Measurements from ENCODE around the gene KAT6B.
"Not testable (repeated sequence)": the region's sequence is repeated elsewhere in the genome, so short reads cannot be mapped to it uniquely, and the experiment has no call there.

KAT6B gene

DNA sequence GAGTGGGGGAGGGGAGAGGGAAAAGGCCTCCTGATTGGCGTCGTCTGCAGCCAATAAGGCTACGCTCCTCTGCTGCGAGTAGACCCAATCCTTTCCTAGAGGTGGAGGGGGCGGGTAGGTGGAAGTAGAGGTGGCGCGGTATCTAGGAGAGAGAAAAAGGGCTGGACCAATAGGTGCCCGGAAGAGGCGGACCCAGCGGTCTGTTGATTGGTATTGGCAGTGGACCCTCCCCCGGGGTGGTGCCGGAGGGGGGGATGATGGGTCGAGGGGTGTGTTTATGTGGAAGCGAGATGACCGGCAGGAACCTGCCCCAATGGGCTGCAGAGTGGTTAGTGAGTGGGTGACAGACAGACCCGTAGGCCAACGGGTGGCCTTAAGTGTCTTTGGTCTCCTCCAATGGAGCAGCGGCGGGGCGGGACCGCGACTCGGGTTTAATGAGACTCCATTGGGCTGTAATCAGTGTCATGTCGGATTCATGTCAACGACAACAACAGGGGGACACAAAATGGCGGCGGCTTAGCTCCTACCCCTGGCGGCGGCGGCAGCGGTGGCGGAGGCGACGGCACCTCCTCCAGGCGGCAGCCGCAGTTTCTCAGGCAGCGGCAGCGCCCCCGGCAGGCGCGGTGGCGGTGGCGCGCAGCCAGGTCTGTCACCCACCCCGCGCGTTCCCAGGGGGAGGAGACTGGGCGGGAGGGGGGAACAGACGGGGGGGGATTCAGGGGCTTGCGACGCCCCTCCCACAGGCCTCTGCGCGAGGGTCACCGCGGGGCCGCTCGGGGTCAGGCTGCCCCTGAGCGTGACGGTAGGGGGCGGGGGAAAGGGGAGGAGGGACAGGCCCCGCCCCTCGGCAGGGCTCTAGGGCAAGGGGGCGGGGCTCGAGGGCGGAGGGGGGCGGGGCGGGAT, at the start of gene KAT6B:
KAT6B (plus strand) TSS at position 459 of the 903 bp plus-strand sequence. CDS start 16,258 bp downstream, outside the sequence.
- peak; percentile 100 for DNase-seq (ENCODE audit: low spot score)

- DNase-seq (ENCODE audit: low spot score), result no peak
These were observed 47.8 kb upstream of the KAT6B start for GRCh38 chr10:74778436-74779094.

- DNase-seq (ENCODE audit: low spot score), result not testable (repeated sequence)
These were observed 44.5 kb upstream of the KAT6B start for GRCh38 chr10:74781870-74782269.

- no peak for DNase-seq (ENCODE audit: low spot score)
These were observed 41.9 kb upstream of the KAT6B start for GRCh38 chr10:74784462-74784861.

- no peak for DNase-seq (ENCODE audit: low spot score)
These were observed 40.3 kb upstream of the KAT6B start for GRCh38 chr10:74786126-74786525.

DNA sequence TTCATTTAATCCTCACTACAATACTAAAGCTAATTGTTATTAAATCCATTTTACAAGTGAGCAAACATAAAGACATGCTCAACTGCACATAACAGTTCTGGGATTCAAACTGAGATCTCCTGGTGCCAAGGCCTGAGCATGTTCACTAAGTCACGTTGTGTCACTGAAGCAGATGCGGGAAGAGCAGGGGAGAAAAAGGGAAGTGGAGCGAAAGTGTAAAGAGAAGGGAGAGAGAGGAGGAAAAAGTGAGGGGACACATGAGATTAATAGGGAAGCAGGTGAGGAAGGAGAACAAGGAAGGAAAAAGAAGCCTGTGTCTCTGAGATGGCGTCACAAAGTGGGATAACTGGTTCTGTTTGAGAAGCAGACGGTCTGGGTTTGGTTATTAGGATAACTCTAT, 38.9 kb upstream of the KAT6B start:
- no peak for DNase-seq (ENCODE audit: low spot score)

- not testable (repeated sequence) for DNase-seq (ENCODE audit: low spot score)
These were observed 34.4 kb upstream of the KAT6B start for GRCh38 chr10:74791979-74792378.

GRCh38 chr10:74792726-74793125, 33.7 kb upstream of the KAT6B start:
- DNase-seq (ENCODE audit: low spot score), result no peak

GRCh38 chr10:74793240-74793639, 33.2 kb upstream of the KAT6B start:
- DNase-seq (ENCODE audit: low spot score), result not testable (repeated sequence)

GRCh38 chr10:74794531-74794930, 31.9 kb upstream of the KAT6B start:
- no peak for DNase-seq (ENCODE audit: low spot score)

GRCh38 chr10:74797550-74797949, 28.9 kb upstream of the KAT6B start:
- DNase-seq (ENCODE audit: low spot score), result no peak

GRCh38 chr10:74799721-74800221, 26.6 kb upstream of the KAT6B start:
- no peak for DNase-seq (ENCODE audit: low spot score)

DNA sequence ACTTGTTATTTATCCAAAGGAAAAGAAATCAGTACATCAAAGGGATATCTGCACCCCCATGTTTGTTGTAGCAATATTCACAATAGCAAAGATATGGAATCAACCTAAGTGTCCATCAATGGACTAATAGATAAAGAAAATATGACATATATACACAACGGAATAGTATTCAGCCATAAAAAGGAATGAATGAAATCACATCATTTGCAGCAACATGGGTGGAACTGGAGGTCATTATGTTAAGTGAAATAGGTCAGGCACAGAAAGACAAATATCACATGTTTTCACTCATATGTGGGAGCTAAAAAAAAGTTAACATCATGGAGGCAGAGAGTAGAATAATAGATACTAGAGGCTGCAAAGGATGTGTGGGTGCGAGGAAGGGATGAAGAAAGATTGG, 25.0 kb upstream of the KAT6B start:
- DNase-seq (ENCODE audit: low spot score), result no peak

DNA sequence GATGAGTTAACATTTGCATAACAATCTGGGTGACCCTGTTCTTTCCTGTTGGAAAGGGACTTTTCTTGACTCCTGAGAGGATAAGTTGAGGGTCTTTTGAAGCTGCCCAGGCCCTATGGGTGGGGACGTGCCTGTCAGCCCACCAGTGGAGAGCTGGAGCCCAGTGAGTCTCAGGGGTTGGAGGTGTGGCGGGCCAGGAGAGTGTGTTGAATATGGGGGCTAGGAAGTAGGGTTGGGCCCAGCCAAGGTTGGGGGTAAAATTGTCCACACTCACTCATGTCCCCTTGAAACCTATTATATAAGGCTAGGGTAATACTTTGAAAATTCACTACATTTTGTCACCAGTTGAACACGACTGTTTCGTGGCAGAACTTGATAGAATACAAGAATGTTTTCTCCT, 17.9 kb upstream of the KAT6B start:
- no peak for DNase-seq (ENCODE audit: low spot score)

DNA sequence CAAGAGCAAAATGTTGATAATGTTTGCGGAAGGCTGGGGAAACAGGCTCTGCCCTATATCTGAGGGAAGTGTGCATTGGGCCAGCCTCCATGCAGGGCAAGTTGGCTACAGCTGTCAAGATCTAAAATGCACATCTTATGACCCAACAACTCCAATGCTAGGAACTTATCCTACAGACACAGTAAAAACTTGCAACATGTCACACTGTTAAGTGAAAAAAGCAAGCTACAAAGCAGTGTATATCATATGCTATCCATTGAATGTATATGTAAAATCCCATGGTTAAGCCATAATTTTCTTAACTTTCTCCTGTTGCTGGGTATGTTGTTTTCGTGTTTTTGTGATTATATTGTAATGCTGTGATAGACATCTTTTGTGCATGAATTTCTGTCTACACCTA, 16.3 kb upstream of the KAT6B start:
- DNase-seq (ENCODE audit: low spot score), result no peak

GRCh38 chr10:74813381-74814259, 12.8 kb upstream of the KAT6B start:
- no peak for DNase-seq (ENCODE audit: low spot score)

DNA sequence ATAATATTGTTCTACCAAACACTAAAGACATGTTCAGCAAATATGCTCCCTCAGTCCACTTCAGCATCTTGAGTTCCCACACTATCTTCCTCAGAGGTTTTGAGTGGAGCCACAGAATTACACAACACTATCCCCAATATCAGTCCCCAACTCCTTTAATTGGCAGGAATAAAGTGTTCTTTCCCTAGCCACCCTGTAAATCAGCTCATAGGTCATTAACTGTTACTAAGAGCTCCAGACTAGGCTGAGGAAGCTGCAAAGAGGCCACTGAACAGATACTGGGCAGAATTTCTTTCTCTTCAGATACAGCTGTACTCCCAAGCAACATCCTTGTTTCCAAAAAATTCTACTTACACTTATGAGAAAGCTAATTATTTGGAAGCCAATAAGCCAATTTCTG, 11.6 kb upstream of the KAT6B start:
- no peak for DNase-seq (ENCODE audit: low spot score)

DNA sequence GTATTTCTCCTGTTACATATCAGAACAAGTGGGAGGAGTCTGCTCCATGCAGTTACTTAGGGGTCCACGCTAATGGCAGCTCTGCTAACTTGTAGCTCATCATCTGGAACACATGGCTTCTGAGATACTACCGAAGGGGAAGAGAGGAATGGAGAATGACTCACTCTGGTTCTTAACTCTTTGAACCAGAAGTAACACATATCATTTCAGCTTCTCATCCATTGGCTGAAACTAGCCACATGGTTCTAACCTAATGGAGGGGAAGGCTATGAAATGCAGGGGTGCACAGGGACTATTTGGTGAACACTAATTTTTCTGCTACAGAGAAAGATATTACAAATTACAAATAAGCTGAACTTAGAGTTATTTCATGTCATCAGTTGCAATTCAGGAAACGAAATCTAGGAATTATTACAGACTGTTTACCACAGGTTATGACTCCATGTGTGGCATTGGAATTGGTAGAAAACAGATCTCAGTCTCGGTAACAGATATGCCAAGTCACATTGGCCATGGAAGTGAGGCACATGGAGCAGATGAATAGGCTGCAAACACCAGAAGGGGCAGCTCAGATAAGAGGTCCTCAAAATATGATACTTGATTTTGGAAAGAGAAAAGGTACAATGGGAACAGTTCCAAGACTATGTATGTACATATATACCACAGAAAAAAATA, 9.4 kb upstream of the KAT6B start:
- no peak for DNase-seq (ENCODE audit: low spot score)

- no peak for DNase-seq (ENCODE audit: low spot score)
These were observed 4.9 kb upstream of the KAT6B start for GRCh38 chr10:74821501-74821900.

DNA sequence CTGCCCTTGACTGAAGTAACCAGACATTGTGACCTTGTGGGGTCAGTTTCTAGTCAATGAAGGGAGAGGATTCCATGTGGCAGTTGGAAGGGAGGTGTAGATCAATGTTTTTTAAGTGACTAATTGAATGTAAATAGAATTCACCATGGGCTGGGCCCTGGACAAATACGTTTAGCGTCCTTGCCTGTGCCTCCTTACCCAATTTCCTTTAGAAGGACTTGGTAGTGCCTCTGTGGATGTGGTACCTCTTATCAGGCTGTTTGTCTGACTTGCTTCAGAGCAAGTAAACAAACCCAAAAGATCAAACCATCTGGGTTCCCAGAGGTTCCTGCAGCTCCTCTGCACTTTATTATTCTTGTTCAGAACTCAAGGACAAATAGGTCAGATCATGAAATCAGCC, 4.3 kb upstream of the KAT6B start:
- no peak for DNase-seq (ENCODE audit: low spot score)

- DNase-seq (ENCODE audit: low spot score), result no peak
These were observed 3.8 kb upstream of the KAT6B start for GRCh38 chr10:74822521-74823089.
